Measurements from ENCODE around the gene LGALS3. TPM values are rescaled to one million over a fixed set of nuclear protein-coding genes. Genes with fewer than 3 reads are reported as not detected.
A peak's percentile ranks its signal among the peaks of the same experiment; 100 is the strongest.

The LGALS3 gene
- total and polyA plus RNA-seq, 3 experiments from 2014 or later, result 54.5 to 78.0 (median 55.1) TPM

DNA sequence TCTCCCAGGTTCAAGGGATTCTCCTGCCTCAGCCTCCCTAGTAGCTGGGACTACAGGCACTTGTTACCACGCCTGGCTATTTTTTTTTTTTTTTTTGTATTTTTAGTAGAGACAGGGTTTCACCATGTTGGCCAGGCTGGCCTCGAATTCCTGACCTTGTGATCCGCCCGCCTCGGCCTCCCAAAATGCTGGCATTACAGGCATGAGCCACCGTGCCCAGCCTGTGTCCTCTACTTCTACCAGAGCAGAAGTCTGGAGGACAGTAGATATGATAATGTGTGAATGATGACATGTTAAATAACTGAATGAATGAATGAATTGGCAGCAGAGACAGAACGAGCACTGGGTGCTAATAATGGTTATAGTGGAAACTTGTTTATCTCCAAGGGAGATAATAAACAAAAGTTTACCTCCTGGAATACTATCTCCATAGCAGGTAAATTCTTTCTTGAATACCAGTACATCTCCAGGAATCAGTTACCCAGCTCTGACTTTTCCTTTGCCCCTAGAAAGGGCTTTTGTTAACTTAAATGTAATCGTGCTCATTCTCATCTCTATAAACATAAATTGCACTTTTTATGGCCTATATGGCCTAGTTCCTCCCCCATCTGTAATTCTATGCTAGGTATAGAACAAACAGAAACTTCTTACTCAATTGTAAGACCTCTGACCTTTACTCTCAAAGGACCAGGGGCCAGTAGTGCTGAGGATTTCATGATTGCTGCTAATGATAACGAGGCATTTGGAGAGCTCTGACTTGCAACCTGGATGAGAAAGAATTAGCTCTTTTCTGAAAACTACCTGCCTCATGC is 7.2 kb upstream of the LGALS3 start:
- Mint-ChIP-seq H3K36me3 (no peaks in the 10 kb centered on the region), H3K27me3 (no peaks in the 10 kb centered on the region), H3K9me3 (no peaks in the 10 kb centered on the region), H3K27ac (no peak overlapping the region), H3K4me1 (peaks cover 21 to 23% (median 21%) of the 10 kb centered on the region in 3 donors), H3K4me3 (no peak overlapping the region)
- no peaks in the 10 kb centered on the region for H3K36me3 ChIP-seq (ENCODE audit: insufficient read depth, low read length)
- H3K9me3 ChIP-seq (ENCODE audit: low read length), result no peaks in the 10 kb centered on the region
- no peak overlapping the region for H3K27ac ChIP-seq (ENCODE audit: low read depth, low read length)
- POLR2A ChIA-PET, result no interaction called here
- H3K27me3 ChIP-seq (ENCODE audit: insufficient read depth, low read length, poor library complexity, severe bottlenecking), result no peaks in the 10 kb centered on the region
- no peak overlapping the region for H3K4me3 ChIP-seq (ENCODE audit: low read length)
- H3K4me1 ChIP-seq (ENCODE audit: insufficient read depth, low read length), result peaks cover 12% of the 10 kb centered on the region
- no peak for DNase-seq
- CTCF ChIA-PET, result interaction anchor here (1.1 to 1.7 kb wide), 2 partner anchors 12 to 32 kb away, joined by 4 read pairs; no protein-coding TSS in a partner anchor

DNA sequence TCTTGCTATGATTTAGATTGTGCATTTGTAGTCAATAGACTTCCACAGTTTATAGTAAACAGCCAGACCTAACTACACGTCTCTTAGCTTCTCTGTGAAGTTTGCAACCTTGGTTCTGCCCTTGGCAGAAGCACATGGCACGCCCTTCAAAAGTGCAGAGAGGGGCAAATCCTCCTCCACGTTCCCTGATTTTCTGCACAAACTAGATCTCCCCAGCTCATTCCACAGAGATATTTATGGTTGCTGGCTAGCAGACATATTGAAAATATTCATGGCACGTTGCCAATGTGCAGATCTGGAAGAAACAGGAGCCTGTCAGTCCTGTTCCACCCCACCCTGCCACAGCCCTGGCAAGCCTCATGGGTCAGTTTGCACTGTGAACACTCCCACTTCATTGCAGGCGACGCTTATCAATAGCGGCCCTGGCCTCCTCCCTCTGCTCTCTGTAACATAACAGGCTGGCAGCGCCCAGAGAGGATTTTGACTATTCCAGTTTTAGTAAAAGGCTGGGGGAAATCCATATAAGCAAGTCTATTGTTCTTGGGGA is 6.5 kb upstream of the LGALS3 start:
- Histone ChIP-seq H3K27ac (ENCODE audit: low read depth, low read length) (no peak overlapping the region), H3K36me3 (ENCODE audit: insufficient read depth, low read length) (no peaks in the 10 kb centered on the region), H3K4me3 (ENCODE audit: low read length) (no peak overlapping the region), H3K27me3 (ENCODE audit: insufficient read depth, low read length, poor library complexity, severe bottlenecking) (no peaks in the 10 kb centered on the region), H3K9me3 (ENCODE audit: low read length) (no peaks in the 10 kb centered on the region), H3K4me1 (ENCODE audit: insufficient read depth, low read length) (peaks cover 12% of the 10 kb centered on the region)
- Mint-ChIP-seq H3K4me1 (peaks cover 21 to 23% (median 22%) of the 10 kb centered on the region in 3 donors), H3K4me3 (no peak overlapping the region), H3K36me3 (no peaks in the 10 kb centered on the region), H3K27me3 (no peaks in the 10 kb centered on the region), H3K9me3 (no peaks in the 10 kb centered on the region), H3K27ac (no peak overlapping the region)
- ChIA-PET CTCF (interaction anchor here (1.1 to 1.7 kb wide), 2 partner anchors 13 to 32 kb away, joined by 4 read pairs; no protein-coding TSS in a partner anchor), POLR2A (interaction anchor here (2.0 kb wide), 1 partner anchor 20 kb away, joined by 6 read pairs; no protein-coding TSS in a partner anchor)
- no peak for DNase-seq

DNA sequence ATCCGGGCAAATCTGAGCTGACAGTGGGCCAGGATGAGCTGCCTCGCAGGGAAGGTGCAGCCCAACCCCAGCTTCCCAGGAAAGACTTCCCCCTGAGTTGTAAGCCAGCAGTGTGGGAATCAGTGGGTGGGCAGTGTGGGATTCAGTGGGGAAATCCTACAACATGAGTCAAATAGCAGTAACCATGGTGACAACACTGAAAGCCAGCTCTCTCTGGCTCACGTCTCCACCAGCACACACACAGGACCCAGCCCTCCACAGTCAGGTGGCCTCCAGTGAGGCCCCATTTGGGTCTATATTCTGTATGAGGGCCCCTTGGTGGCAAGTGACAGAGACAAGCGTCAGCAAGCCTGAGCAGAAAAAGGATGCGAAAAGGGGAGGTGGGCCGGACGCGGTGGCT is 6.0 kb upstream of the LGALS3 start:
- Mint-ChIP-seq H3K4me3 (no peak overlapping the region), H3K4me1 (peaks cover 19 to 22% (median 21%) of the 10 kb centered on the region in 3 donors), H3K36me3 (no peaks in the 10 kb centered on the region), H3K27me3 (no peaks in the 10 kb centered on the region), H3K9me3 (no peaks in the 10 kb centered on the region), H3K27ac (no peak overlapping the region)
- no peak overlapping the region for H3K27ac ChIP-seq (ENCODE audit: low read depth, low read length)
- ChIA-PET POLR2A (interaction anchor here (2.0 kb wide), 1 partner anchor 20 kb away, joined by 6 read pairs; no protein-coding TSS in a partner anchor), CTCF (interaction anchor here (2.9 kb wide), 1 partner anchor 19 kb away, joined by 8 read pairs; no protein-coding TSS in a partner anchor)
- peaks cover 12% of the 10 kb centered on the region for H3K4me1 ChIP-seq (ENCODE audit: insufficient read depth, low read length)
- no peaks in the 10 kb centered on the region for H3K9me3 ChIP-seq (ENCODE audit: low read length)
- no peak overlapping the region for H3K4me3 ChIP-seq (ENCODE audit: low read length)
- no peaks in the 10 kb centered on the region for H3K27me3 ChIP-seq (ENCODE audit: insufficient read depth, low read length, poor library complexity, severe bottlenecking)
- no peak for DNase-seq
- H3K36me3 ChIP-seq (ENCODE audit: insufficient read depth, low read length), result no peaks in the 10 kb centered on the region

DNA sequence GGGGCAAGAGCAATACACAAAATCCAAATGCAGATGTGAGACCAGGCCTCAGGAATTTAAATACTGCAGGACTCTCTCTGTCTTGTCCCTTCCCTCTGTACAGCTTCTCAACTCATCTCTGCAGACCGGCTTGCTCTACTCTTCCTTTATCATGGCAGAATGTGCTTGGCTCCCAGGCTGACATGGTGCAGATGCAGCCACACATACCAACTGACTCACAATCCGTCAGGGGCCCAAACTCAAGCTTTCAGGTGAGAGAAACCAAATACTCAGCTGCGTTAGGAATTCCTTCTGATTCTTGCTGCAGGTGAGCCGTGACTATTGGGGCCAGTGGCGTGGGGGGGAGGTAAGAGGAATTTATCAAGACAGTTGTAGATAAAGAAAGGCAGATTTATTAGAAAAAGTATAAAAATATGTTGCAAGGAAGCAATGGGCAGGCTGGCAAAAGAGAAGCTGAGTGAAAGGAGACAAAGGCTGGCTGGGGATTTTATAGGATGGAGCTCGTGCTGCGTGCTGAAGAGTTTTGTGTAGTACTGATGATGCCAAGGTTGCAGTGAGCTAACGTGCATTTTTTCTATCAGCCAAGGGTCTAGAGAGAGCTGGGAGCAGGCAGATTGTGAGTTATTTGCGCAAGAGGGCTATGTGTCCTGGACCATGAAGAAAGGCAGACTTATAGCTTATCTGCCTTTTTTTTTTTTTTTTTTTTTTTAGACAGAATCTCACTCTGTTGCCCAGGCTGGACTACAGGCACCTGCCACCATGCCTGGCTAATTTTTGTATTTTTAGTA is 5.0 kb upstream of the LGALS3 start:
- no peaks in the 10 kb centered on the region for H3K9me3 ChIP-seq (ENCODE audit: low read length)
- Mint-ChIP-seq H3K4me3 (no peak overlapping the region), H3K36me3 (no peaks in the 10 kb centered on the region), H3K9me3 (no peaks in the 10 kb centered on the region), H3K27ac (peak overlapping the region in 2 of 8 donors; percentile 26 to 82), H3K4me1 (peaks cover 21 to 25% (median 23%) of the 10 kb centered on the region in 3 donors), H3K27me3 (no peaks in the 10 kb centered on the region)
- H3K27ac ChIP-seq (ENCODE audit: low read depth, low read length), result no peak overlapping the region
- peaks cover 12% of the 10 kb centered on the region for H3K4me1 ChIP-seq (ENCODE audit: insufficient read depth, low read length)
- ChIA-PET CTCF (interaction anchor here (0.8 to 2.9 kb wide), 3 partner anchors 10 to 34 kb away, joined by 3 to 8 read pairs (median 4); no protein-coding TSS in a partner anchor), POLR2A (interaction anchor here (2.0 kb wide), 1 partner anchor 21 kb away, joined by 6 read pairs; no protein-coding TSS in a partner anchor)
- H3K4me3 ChIP-seq (ENCODE audit: low read length), result no peak overlapping the region
- no peaks in the 10 kb centered on the region for H3K27me3 ChIP-seq (ENCODE audit: insufficient read depth, low read length, poor library complexity, severe bottlenecking)
- no peaks in the 10 kb centered on the region for H3K36me3 ChIP-seq (ENCODE audit: insufficient read depth, low read length)
- DNase-seq, result no peak

DNA sequence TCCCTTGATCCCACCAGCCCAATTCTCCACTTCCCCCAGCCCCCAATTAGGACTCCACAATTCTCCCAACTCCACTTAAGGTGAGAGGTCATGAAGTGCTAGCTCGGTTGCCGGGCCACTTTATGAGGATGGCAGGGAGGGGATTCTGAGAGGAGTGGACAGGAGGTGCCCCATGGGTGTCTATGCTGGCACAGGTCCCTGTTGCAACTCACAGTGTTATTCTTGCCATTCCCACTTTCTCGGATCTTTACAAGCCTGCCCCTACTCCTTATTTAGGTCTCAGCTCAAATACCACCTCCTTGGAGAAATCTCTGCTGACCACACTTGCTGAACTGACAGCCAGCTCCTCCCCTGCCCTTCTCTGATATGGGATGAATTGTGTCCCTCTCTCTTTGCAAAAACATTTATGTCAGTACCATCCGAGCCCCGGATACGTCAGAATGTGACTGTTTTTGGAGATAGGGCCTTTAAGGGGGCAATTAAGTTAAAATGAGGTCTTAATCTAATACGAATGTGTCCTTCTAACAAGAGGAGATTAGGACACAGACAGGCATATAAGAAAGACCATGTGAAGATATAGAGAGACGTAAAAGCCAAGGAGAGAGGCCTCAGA is 4.2 kb upstream of the LGALS3 start:
- Histone ChIP-seq H3K9me3 (ENCODE audit: low read length) (no peaks in the 10 kb centered on the region), H3K4me3 (ENCODE audit: low read length) (no peak overlapping the region), H3K36me3 (ENCODE audit: insufficient read depth, low read length) (no peaks in the 10 kb centered on the region), H3K27ac (ENCODE audit: low read depth, low read length) (no peak overlapping the region), H3K27me3 (ENCODE audit: insufficient read depth, low read length, poor library complexity, severe bottlenecking) (no peaks in the 10 kb centered on the region), H3K4me1 (ENCODE audit: insufficient read depth, low read length) (peaks cover 15% of the 10 kb centered on the region)
- H3K36me3 Mint-ChIP-seq, result no peaks in the 10 kb centered on the region
- H3K27me3 Mint-ChIP-seq, result no peaks in the 10 kb centered on the region
- POLR2A ChIA-PET, result interaction anchor here (2.0 kb wide), 1 partner anchor 22 kb away, joined by 6 read pairs; no protein-coding TSS in a partner anchor
- peaks cover 22 to 27% (median 26%) of the 10 kb centered on the region in 3 donors for H3K4me1 Mint-ChIP-seq
- no peaks in the 10 kb centered on the region for H3K9me3 Mint-ChIP-seq
- peak overlapping the region in 3 of 8 donors; percentile 6 to 95 (median 82) for H3K27ac Mint-ChIP-seq
- no peak for DNase-seq
- H3K4me3 Mint-ChIP-seq, result peak overlapping the region in 1 of 7 donors; percentile 68
- CTCF ChIA-PET, result interaction anchor here (0.8 to 2.9 kb wide), 4 partner anchors 10 to 35 kb away, joined by 3 to 8 read pairs (median 4); no protein-coding TSS in a partner anchor

DNA sequence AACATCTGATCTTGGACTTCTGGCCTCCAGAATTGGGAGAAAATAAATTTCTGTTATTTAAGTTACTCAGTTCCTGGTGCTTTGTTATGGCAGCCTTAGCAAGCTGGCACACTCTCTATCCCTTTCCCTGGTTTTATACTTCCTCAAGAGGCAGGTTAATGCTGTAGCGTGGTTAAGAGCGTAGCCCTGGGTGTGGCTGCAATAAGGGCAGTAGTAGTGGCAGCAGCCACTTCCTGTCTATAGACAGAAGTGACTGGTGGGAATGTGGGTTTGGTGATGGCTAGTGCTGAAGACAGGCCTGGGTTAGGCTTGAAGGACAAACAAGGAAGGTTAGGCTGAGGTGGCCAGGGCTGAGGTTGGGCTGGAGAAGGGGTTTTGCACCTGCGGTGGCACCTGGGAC is 3.6 kb upstream of the LGALS3 start:
- no peaks in the 10 kb centered on the region for H3K36me3 ChIP-seq (ENCODE audit: insufficient read depth, low read length)
- H3K27ac ChIP-seq (ENCODE audit: low read depth, low read length), result no peak overlapping the region
- peak overlapping the region in 4 of 7 donors; percentile 20 to 68 (median 49) for H3K4me3 Mint-ChIP-seq
- H3K4me1 Mint-ChIP-seq, result peaks cover 26 to 32% (median 30%) of the 10 kb centered on the region in 3 donors
- H3K4me1 ChIP-seq (ENCODE audit: insufficient read depth, low read length), result peaks cover 18% of the 10 kb centered on the region
- no peak for DNase-seq
- no peaks in the 10 kb centered on the region for H3K27me3 Mint-ChIP-seq
- no peak overlapping the region for H3K4me3 ChIP-seq (ENCODE audit: low read length)
- no peaks in the 10 kb centered on the region for H3K27me3 ChIP-seq (ENCODE audit: insufficient read depth, low read length, poor library complexity, severe bottlenecking)
- CTCF ChIA-PET, result interaction anchor here (1.1 to 2.9 kb wide), 3 partner anchors 22 to 36 kb away, joined by 4 to 8 read pairs (median 4); no protein-coding TSS in a partner anchor
- peak overlapping the region in 6 of 8 donors; percentile 8 to 95 (median 65) for H3K27ac Mint-ChIP-seq
- no peaks in the 10 kb centered on the region for H3K9me3 ChIP-seq (ENCODE audit: low read length)
- H3K9me3 Mint-ChIP-seq, result no peaks in the 10 kb centered on the region
- H3K36me3 Mint-ChIP-seq, result peaks cover 0 to 3% (median 0%) of the 10 kb centered on the region in 3 donors
- POLR2A ChIA-PET, result no interaction called here

DNA sequence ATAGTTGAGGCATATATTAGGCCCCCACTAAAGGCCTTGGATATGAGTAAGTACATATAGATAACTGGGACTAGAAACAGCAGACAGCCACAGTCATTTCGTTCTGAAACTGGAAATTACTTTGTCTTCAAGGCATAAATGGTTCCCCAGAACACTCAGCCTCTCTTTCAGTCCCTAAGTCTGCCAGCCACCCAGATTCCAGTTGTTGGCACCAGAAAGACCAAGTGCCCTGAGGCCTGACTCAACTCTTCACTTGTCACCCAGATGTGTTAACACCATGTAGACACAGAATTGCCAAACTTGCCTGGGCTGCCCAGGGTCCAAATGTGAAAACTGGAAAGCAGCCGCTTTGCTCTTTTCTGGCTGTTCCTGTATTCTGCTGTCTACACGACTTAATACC is 3.0 kb upstream of the LGALS3 start:
- no peak for DNase-seq
- Mint-ChIP-seq H3K27ac (peak overlapping the region in 5 of 8 donors; percentile 12 to 82 (median 48)), H3K27me3 (no peaks in the 10 kb centered on the region), H3K36me3 (peaks cover 0 to 3% (median 0%) of the 10 kb centered on the region in 3 donors), H3K4me3 (peak overlapping the region in 1 of 7 donors; percentile 68), H3K9me3 (no peaks in the 10 kb centered on the region), H3K4me1 (peaks cover 30 to 37% (median 32%) of the 10 kb centered on the region in 3 donors)
- ChIA-PET POLR2A (no interaction called here), CTCF (interaction anchor here (1.1 to 2.9 kb wide), 3 partner anchors 22 to 36 kb away, joined by 4 to 8 read pairs (median 4); no protein-coding TSS in a partner anchor)
- no peaks in the 10 kb centered on the region for H3K27me3 ChIP-seq (ENCODE audit: insufficient read depth, low read length, poor library complexity, severe bottlenecking)
- H3K4me1 ChIP-seq (ENCODE audit: insufficient read depth, low read length), result peaks cover 18% of the 10 kb centered on the region
- no peaks in the 10 kb centered on the region for H3K36me3 ChIP-seq (ENCODE audit: insufficient read depth, low read length)
- H3K4me3 ChIP-seq (ENCODE audit: low read length), result no peak overlapping the region
- no peaks in the 10 kb centered on the region for H3K9me3 ChIP-seq (ENCODE audit: low read length)
- no peak overlapping the region for H3K27ac ChIP-seq (ENCODE audit: low read depth, low read length)

All from CD8-positive, alpha-beta memory T cell (primary cell).